ENCODE measurements around the gene LCN2. TPM values are rescaled to one million over a fixed set of nuclear protein-coding genes. Genes with fewer than 3 reads are reported as not detected.

LCN2 gene
- total and polyA plus RNA-seq, 2 experiments from 2014 or later: 2.0 TPM; not detected in 1

GRCh38 chr9:128153060-128153946 is 4.0 kb downstream of the LCN2 start:
- H3K4me1 ChIP-seq (ENCODE audit: insufficient read depth): peaks cover 3% of the 10 kb centered on the region
- Mint-ChIP-seq H3K4me1 (peaks cover 10% of the 10 kb centered on the region), H3K27me3 (ENCODE audit: insufficient read depth, low read depth, poor library complexity) (peaks cover 7% of the 10 kb centered on the region), H3K9me3 (peaks cover 3% of the 10 kb centered on the region; the same call in 1 of the 3 replicates), H3K27ac (no peak overlapping the region), H3K4me3 (no peak overlapping the region), H3K36me3 (ENCODE audit: low read depth) (no peaks in the 10 kb centered on the region)
- H3K4me2 ChIP-seq: no peak overlapping the region
- H3F3A ChIP-seq (replicated peaks; ENCODE audit: low read depth): no peaks in the 10 kb centered on the region
- H3K27me3 ChIP-seq (ENCODE audit: insufficient read depth): no peaks in the 10 kb centered on the region
- H3K27ac ChIP-seq (ENCODE audit: low read depth): no peak overlapping the region
- no peaks in the 10 kb centered on the region for H3K36me3 ChIP-seq (ENCODE audit: insufficient read depth)
- H2AFZ ChIP-seq: no peak overlapping the region
- no peak for TF ChIP-seq POLR2AphosphoS5 (IDR thresholded peaks at IDR 0.05; ENCODE audit: low read depth)
- TF ChIP-seq EZH2 (IDR thresholded peaks at IDR 0.05; ENCODE audit: low read depth, unreplicated experiment): no peak
- no peak for TF ChIP-seq ZNF114 (CRISPR knock-in tag; IDR thresholded peaks at IDR 0.05)
- TF ChIP-seq CREB1 (CRISPR knock-in tag; IDR thresholded peaks at IDR 0.05; ENCODE audit: low read depth): no peak
- no peak for TF ChIP-seq CTCF (conservative IDR thresholded peaks at IDR 0.05; ENCODE audit: low read depth in 2 of 2)
- no peak for TF ChIP-seq JUNB (IDR thresholded peaks at IDR 0.05; ENCODE audit: unreplicated experiment)
- no peak for TF ChIP-seq ETS1 (IDR thresholded peaks at IDR 0.05)
- TF ChIP-seq STAT1 (IDR thresholded peaks at IDR 0.05; ENCODE audit: unreplicated experiment): no peak
- no peak for TF ChIP-seq EZH2phosphoT487 (IDR thresholded peaks at IDR 0.05; ENCODE audit: unreplicated experiment)
- no peak for TF ChIP-seq ZNF462 (CRISPR knock-in tag; IDR thresholded peaks at IDR 0.05)
- TF ChIP-seq ZNF331 (CRISPR knock-in tag; IDR thresholded peaks at IDR 0.05; ENCODE audit: low read depth): no peak
- no peak for TF ChIP-seq REST (IDR thresholded peaks at IDR 0.05; ENCODE audit: unreplicated experiment)
- no peak for TF ChIP-seq NANOG (IDR thresholded peaks at IDR 0.05; ENCODE audit: borderline replicate concordance)
- no peak overlapping the region for H3K4me3 ChIP-seq
- no peaks in the 10 kb centered on the region for H4K20me1 ChIP-seq (replicated peaks; ENCODE audit: insufficient read depth)
- DNase-seq (ENCODE audit: low spot score): no peak
- ATAC-seq: no peak
- no peaks in the 10 kb centered on the region for H3K9me2 ChIP-seq (ENCODE audit: insufficient read depth)
- H3K79me2 ChIP-seq (replicated peaks; ENCODE audit: insufficient read depth): no peaks in the 10 kb centered on the region

Measured in GM23338 (cell line).